GM08714 (cell line): ENCODE results near the gene EEF1G.
"Not testable (repeated sequence)": the region's sequence is repeated elsewhere in the genome, so short reads cannot be mapped to it uniquely, and the experiment has no call there.

Experiments used
- H3K4me3 ChIP-seq: fragments of 200-500 bp; sonication (Bioruptor generic); 2 replicates; pipeline ENCODE4 v1.5.1; 2014; ENCODE audit warnings: mild to moderate bottlenecking, low read length, inconsistent platforms
- ZNF274 ChIP-seq: IDR thresholded peaks from 2 replicates; pipeline ENCODE4 v1.6.1; 2012; ENCODE audit warnings: mild to moderate bottlenecking, low read depth, low read length

EEF1G gene

DNA sequence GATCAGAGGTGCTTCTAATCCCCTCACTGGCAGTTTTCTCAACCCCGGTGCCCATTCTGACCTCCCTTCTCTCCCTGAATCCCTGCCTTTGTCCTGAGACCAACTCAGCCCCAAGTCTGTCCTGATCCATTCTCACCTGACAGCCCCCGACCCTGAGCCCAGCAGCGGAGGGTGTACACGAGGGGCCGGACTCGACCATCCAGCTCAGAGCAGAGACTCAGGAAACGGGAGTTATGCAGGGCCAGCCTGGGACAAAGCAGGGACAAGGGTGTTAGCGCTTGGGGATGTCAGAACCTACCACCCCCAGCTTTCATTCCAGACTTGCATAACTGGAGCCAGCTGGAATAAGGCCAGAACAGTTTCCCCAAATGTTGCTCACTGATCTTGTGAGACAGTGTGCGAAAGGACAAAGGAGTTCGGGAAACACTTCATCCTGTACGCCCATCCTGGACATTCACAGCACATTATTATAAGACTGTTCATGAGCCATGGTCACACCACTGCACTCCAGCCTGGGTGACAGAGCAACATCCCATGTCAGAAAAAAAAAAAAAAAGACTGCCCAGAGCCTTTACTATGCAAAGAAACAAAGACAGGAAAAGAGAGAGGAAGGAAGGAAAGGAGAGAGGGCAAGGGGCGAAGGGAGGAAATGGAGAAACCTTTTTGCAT, 3.5 kb upstream of the EEF1G start:
- H3K4me3 ChIP-seq, result no peak overlapping the region
- no peak for TF ChIP-seq ZNF274

DNA sequence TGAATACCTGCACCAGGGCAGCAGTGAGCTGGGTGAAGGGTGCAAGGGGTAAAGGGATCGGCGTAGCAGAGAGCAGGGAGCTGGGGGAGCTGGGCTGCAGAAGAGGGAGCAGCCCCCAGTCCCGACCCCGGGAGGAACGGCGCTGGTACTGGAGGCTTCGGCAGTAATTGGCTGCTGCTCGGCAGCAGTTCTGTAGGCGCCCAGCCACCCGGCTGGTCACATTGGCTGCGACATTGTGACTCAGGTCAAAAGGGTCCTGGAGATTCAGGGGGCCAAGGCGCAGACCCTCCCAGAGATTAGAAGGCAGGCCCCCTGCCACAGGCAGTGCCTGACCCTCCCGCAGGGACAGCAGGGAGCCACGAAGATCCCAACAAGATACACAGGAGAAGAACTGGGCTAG, 2.1 kb upstream of the EEF1G start:
- no peak overlapping the region for H3K4me3 ChIP-seq

DNA sequence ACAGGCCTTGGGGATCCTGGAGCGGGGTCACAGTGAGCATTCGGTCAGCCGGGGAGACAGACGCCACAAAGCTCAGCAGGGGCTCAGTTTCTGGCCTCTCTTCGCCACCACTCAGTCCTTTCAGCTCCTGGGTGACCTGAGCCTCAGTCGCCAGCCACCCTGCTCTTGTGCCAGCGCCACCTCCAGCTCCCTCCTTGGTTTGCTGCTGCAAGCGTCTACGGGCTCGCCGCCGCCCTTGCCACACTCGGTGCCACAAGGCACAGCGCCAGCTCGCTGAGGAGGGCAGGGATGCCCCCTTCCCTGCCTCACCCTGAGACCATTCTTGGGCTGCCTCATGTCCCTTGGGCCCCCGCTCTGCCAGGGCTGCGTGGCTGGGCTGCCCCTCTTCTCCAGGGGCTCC, 1.5 kb upstream of the EEF1G start:
- H3K4me3 ChIP-seq, result peak overlapping the region; percentile 68; the same call in 1 of the 2 replicates
- TF ChIP-seq ZNF274, result no peak

More for the DNA sequence above, 2.1 kb upstream of the EEF1G start:
- no peak for TF ChIP-seq ZNF274

DNA sequence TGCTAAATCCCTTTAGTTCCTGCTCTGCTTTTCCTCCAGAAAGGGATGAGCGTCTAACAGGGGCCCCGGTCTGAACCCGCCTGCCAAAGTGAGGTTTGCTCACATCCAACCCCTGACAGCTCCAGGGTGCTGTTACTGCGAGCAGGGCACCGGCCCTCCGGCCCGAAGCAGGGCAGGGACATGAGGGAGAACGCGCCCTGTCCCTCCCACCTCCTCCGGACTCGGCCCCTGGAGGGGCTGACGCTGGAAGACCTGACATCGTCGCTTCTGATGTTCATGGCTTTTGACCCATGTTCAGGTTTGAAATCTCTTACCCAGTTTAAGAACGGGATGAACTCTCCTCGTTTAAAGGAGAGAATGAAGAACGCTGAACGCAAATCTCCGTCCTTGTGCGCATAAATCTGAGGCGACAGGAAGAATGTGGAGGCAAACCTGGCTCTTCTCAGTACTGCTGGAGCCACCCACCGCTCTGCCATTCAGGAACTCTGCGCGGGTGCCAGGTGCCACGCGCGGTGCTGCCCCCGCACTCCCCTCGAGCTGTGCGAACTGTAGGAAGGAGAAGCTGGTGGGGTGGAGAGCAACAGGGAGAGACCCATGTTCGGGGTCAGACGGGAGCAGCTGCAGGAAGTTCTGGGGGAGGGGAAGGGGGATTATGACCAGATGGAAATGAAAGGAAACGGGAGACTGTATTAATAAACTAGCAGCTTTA, 826 bp upstream of the EEF1G start:
- no peak for TF ChIP-seq ZNF274
- peak overlapping the region; percentile 68; the same call in 1 of the 2 replicates for H3K4me3 ChIP-seq

DNA sequence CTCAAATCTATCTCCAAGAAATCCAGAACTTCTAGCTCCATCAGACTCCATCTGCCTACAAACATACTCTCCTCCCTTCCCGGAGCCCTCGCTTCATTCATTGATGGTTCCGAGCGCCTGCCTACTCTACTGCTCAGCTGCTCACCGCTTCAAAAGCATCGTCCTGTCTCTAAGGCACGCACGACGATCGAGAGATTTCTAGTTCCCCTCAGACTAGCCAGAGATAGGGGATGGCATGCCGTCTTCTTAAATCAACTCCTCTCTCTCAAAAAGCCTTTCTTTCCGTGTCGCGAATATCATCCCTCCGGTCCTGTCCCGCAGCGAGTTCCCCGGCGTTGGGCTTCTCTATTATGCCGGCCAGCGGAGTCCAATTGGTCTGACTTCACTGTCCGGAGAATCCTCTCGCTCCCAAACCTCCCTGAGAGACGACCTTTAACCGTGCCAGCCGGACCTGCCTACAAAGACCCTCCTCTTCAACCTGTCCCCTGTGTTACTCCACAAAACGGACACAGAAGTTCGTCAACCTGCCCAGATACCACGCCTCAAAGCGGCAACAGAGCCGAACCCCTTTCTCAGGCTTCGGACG, 592 bp downstream of the EEF1G start:
- TF ChIP-seq ZNF274, result no peak
- peak overlapping the region; percentile 86 for H3K4me3 ChIP-seq

DNA sequence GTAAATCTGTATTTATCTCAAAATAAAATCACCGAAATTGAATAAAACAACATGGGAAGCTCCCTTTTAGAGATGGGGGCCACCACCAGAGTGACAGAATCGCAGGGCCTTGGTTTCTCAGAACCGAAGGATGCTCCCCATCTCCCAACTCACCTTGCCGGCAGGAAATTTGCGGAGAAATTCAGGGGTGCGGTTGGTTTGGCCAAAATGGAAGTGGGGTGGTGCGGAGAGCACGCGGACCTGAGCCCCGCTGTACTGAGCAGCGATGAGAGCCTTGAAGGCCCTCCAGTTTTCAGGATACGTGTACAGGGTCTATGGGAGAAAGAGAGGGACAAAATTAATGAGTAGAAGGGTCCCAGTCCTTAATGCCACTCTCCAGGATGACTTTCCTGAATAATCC, 1.3 kb downstream of the EEF1G start:
- TF ChIP-seq ZNF274, result no peak
- peak overlapping the region; percentile 86 for H3K4me3 ChIP-seq

DNA sequence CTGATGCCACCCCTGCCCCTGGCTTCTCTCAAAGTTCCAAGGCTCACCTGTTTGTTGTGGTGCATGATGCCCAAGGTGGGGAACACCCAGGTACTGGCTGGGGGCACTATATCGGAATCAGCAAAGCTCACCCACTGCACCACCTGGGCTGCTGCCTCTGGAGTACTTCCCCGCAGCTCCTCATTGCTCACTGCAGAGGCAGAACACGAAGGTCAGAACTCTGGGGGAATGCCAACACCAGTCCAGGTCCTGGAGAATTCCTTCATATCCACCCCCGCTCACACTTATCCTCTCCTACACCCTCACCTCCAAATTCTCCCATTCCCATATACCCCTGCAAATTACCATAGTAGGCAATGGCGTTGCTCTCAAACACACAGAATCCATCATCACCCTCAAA, 2.2 kb downstream of the EEF1G start:
- not testable (repeated sequence) for H3K4me3 ChIP-seq

DNA sequence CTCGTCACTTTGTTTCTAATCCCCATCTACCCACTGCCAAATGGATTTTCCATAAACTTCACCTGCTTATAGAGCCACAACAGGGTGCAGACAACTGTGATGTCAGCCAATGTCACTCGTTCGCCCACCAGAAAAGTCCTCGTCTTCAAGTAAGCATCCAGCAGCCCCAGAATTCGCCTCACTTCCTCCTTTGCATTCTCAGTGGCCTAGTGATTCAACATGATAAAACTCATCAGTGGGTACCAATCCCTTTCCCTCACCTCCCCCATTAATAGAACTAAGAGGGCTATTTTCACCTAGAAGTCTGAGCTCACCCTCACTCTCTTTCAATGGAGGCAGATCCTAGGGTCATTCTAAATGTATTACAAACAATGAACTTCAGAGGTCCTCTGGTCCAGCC, 2.8 kb downstream of the EEF1G start:
- H3K4me3 ChIP-seq, result not testable (repeated sequence)

DNA sequence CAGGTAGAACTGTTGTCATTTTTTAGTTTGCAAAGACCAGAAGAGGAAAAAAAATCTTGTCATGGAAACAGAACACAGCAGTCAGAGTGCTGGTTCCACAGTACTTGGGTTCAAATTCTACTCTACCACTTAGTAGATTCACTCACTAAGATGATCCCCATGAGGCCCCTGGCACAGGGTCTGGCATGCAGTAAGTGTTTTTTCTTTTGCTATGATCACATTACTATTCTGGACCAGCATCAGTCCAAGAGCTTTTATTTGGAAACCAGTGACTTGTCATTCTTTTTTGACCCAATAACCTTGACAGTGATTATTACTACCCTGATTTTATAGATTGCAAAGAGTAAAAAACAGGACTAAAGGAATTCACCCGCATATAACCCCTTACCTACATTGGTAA, 4.1 kb downstream of the EEF1G start:
- TF ChIP-seq ZNF274, result no peak
- no peak overlapping the region for H3K4me3 ChIP-seq

DNA sequence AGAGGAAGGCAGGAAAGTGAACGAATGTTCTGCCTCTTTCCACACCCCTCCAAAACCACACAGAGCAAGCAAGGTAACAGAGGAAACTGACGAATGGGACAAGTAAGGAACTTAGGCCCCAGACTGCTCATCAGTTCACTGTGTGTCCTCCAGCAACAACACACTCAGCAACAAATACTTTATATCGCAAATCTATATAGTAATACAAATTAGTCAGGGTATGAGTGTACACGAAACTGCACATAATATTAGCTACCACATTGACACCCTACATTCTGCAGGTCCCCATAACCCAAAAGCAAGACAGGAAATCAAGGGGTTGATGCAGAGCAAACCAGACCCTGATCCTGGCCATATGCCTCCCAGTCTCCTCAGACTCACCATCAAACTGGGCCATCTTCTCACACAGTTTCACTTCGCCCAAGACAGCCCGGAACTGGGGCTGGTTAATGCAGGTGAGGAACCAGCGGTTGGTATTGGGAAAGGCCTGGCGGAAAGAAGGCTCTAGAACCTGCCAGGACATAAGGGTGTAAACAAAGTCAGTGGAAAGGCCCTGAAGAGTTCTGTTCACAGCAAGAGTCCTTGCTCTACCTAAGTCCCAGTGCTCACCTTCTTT, 6.6 kb downstream of the EEF1G start:
- H3K4me3 ChIP-seq, result no peak overlapping the region
- TF ChIP-seq ZNF274, result no peak

DNA sequence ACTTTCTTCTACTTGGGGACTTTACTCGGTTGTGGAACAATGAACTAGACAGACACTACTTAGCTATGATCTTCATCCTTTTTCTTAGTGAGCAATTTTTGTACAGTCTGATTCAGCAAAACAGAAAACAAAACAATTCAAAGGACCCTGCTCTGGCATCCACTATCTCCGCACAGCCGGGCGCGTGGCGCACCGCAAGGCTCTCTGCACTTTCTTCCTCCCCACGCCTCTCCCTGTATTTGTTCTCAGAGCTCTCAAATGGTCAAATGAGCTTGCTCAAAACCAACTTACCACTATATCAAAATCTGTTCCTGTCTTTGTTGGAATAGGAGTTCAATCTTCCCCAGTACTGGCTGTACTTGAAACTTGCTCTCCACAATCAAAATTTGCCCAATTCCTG, 7.4 kb downstream of the EEF1G start:
- TF ChIP-seq ZNF274, result no peak
- H3K4me3 ChIP-seq, result no peak overlapping the region

DNA sequence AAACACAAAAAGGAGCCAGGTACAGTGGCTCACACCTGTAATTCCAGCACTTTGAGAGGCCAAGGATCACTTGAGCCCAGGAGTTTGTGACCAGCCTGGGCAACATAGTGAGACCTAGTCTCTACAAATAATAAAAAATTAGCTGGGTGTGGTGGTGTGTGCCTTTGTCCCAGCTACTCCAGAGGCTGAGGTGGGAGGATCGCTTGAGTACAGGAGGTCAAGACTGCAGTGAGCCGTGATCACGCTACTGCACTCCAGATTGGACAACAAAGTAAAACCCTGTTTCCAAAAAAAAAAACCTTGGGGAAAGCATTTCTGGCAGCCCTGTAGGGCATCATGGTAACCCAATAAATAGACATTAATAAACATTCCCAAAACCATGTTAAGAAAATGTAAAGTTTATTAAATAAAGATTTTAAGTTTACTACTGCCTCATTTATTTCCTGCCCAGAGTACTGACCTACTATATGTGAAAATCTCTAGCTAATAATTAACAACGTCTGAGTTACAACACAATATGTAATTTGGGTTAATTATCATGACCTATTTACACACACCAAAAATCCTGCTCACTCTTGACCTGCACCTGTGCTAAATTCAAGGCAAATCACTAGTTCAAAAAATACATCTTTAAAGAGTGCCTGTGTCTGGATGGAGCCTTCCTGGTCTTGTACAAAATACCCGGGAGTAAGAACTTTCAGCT, 8.4 kb downstream of the EEF1G start:
- no peak overlapping the region for H3K4me3 ChIP-seq
- no peak for TF ChIP-seq ZNF274

DNA sequence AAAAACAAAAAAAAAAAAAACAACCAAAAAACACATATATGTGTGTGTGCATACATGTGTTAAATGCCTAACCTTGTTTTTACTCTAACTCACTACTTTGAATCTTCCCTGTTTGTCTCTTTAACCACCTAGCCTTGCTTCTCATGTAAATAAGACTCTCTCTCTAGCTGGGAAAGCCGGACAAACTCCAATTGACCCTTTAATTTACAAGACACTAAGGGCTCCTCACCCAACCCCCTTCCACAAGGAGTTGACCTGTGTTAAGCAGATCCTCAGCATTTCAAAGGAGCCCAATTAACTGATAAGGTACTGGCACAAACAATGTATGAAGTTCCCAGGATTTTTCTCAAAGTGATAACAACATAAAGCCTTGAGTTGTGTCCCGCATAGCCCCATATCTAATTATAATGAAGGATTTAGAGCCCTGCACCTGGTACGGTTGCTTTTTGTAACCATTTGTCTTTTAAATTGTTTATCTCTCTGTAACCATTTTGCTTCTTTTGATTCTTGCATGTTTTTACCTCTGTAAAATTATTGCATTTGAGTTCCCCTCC, 11.9 kb downstream of the EEF1G start:
- H3K4me3 ChIP-seq, result not testable (repeated sequence)

DNA sequence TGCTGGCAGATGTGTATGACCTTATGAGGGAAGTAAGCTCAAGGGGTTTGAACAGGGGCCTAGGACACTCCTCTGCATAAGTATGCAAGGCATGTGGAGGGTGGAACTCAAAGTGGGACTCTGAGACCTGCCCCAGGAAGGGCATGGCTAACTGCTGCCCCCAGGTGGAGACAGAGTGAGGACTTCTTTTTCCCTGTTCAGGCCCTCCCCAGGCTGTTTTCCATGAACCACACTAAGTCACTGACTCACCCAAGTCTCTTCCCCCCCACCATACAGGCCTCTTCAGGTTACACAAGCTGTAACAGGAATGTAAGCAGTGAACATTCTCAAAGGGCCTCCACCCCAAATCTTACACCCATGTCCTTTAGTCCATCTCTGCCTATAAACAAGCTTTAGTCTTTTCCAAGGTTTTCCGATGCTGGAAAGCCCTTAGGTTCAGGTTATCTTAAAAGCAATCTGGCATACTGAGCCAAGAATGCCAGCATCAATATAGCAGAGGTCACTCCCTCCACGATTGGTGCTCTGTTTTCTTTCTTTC, 13.1 kb downstream of the EEF1G start:
- H3K4me3 ChIP-seq, result no peak overlapping the region

DNA sequence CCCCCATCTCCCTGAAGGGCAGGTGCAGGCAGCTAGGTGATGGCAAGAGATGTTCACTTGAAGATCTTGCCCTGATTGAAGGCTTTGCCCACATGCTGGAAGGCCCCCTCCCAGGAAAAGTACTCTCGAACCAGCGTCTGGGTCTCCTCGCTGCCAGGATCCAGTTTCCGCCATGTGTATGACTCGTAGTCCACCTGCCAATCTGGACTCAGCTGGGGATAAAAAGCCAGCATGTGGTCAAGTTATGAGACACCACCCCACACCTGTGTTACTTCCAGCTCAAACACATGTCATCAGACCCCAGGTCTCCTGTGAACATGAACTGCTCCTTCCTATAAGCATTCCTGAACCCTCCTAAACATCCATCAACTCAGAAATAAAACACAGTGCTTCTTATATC, 14.1 kb downstream of the EEF1G start:
- H3K4me3 ChIP-seq, result not testable (repeated sequence)

More for the DNA sequence above, 13.1 kb downstream of the EEF1G start:
- TF ChIP-seq ZNF274, result no peak
